H9 (cell line): ENCODE measurements around the gene ITCH. TPM values are rescaled to one million over a fixed set of nuclear protein-coding genes. Genes with fewer than 3 reads are reported as not detected.
A peak's percentile ranks its signal among the peaks of the same experiment; 100 is the strongest.

ENCODE experiments used
- DNase-seq: peaks from one replicate; pipeline ENCODE4 v3.0.0-alpha.2; 2017
- H2AFZ ChIP-seq: one replicate; pipeline ENCODE4 v1.6.1; 2013; ENCODE audit warnings: mild to moderate bottlenecking, low read length, control low read depth, moderate library complexity
- H2AK5ac ChIP-seq: 2 replicates; pipeline ENCODE4 v1.6.1; 2013; ENCODE audit warnings: low read length, control low read depth, mixed read lengths; ENCODE audit not compliant: insufficient read length
- H2BK120ac ChIP-seq: one replicate; pipeline ENCODE4 v1.6.1; 2013; ENCODE audit warnings: low read depth, mild to moderate bottlenecking, low read length, control low read depth, inconsistent platforms; ENCODE audit not compliant: poor library complexity, severe bottlenecking
- H2BK12ac ChIP-seq: 2 replicates; pipeline ENCODE4 v1.6.1; 2013; ENCODE audit warnings: low read length, control low read depth, mixed read lengths, low read depth; ENCODE audit not compliant: insufficient read length
- H2BK15ac ChIP-seq: 2 replicates; pipeline ENCODE4 v1.6.1; 2013; ENCODE audit warnings: low read depth, low read length, control low read depth
- H2BK20ac ChIP-seq: one replicate; pipeline ENCODE4 v1.6.1; 2013; ENCODE audit warnings: low read depth, mild to moderate bottlenecking, low read length, control low read depth, inconsistent platforms; ENCODE audit not compliant: poor library complexity, severe bottlenecking
- H2BK5ac ChIP-seq: 2 replicates; pipeline ENCODE4 v1.6.1; 2013; ENCODE audit warnings: low read length, control low read depth, mixed read lengths; ENCODE audit not compliant: insufficient read length
- H3K14ac ChIP-seq: 2 replicates; pipeline ENCODE4 v1.6.1; 2013; ENCODE audit warnings: low read length, control low read depth; ENCODE audit not compliant: insufficient read depth
- H3K18ac ChIP-seq: 2 replicates; pipeline ENCODE4 v1.6.1; 2013; ENCODE audit warnings: low read depth, mild to moderate bottlenecking, mixed read lengths, low read length, control low read depth; ENCODE audit not compliant: insufficient read length
- H3K23ac ChIP-seq: 2 replicates; pipeline ENCODE4 v1.6.1; 2013; ENCODE audit warnings: low read length, control low read depth, mixed read lengths, low read depth; ENCODE audit not compliant: insufficient read length
- H3K23me2 ChIP-seq: 2 replicates; pipeline ENCODE4 v1.6.1; 2013; ENCODE audit warnings: low read depth, mild to moderate bottlenecking, mixed read lengths, low read length, control low read depth; ENCODE audit not compliant: insufficient read length, poor library complexity, severe bottlenecking
- H3K27ac ChIP-seq: 2 replicates; pipeline ENCODE4 v1.5.1; 2013; ENCODE audit warnings: low read length, control low read depth, mixed read lengths, low read depth; ENCODE audit not compliant: insufficient read length
- H3K27me3 ChIP-seq: 2 replicates; pipeline ENCODE4 v1.6.1; 2013; ENCODE audit warnings: low read length, control low read depth, inconsistent platforms; ENCODE audit not compliant: insufficient read depth
- H3K4ac ChIP-seq: 2 replicates; pipeline ENCODE4 v1.6.1; 2013; ENCODE audit warnings: low read depth, mild to moderate bottlenecking, control low read depth, inconsistent platforms, low read length, moderate library complexity
- H3K4me1 ChIP-seq: 2 replicates; pipeline ENCODE4 v1.6.1; 2013; ENCODE audit warnings: low read length, control low read depth, inconsistent platforms; ENCODE audit not compliant: insufficient read depth
- H3K4me2 ChIP-seq: 2 replicates; pipeline ENCODE4 v1.6.1; 2013; ENCODE audit warnings: low read length, control low read depth, mixed read lengths; ENCODE audit not compliant: insufficient read length, insufficient read depth
- H3K56ac ChIP-seq: 2 replicates; pipeline ENCODE4 v1.6.1; 2013; ENCODE audit warnings: low read depth, mild to moderate bottlenecking, mixed read lengths, low read length, control low read depth; ENCODE audit not compliant: insufficient read length
- H3K79me1 ChIP-seq: 2 replicates; pipeline ENCODE4 v1.6.1; 2013; ENCODE audit warnings: low read depth, mild to moderate bottlenecking, moderate library complexity, low read length, control low read depth, inconsistent platforms; ENCODE audit not compliant: insufficient read depth, poor library complexity, severe bottlenecking
- H3K79me2 ChIP-seq: 2 replicates; pipeline ENCODE4 v1.6.1; 2013; ENCODE audit warnings: low read length, control low read depth, inconsistent platforms; ENCODE audit not compliant: insufficient read depth
- H3K9ac ChIP-seq: 2 replicates; pipeline ENCODE4 v1.6.1; 2013; ENCODE audit warnings: low read length, control low read depth, mixed read lengths; ENCODE audit not compliant: insufficient read length; ENCODE audit errors: extremely low read depth
- H3K9me3 ChIP-seq: one replicate; pipeline ENCODE4 v1.6.1; 2013; ENCODE audit warnings: low read depth, low read length, inconsistent platforms; ENCODE audit not compliant: control insufficient read depth
- H3T11ph ChIP-seq: one replicate; pipeline ENCODE4 v1.6.1; 2013; ENCODE audit warnings: mild to moderate bottlenecking, low read length, control low read depth, inconsistent platforms
- H4K20me1 ChIP-seq: one replicate; pipeline ENCODE4 v1.6.1; 2013; ENCODE audit not compliant: control insufficient read depth, insufficient read length, insufficient read depth
- H4K5ac ChIP-seq: 2 replicates; pipeline ENCODE4 v1.6.1; 2013; ENCODE audit warnings: low read depth, mild to moderate bottlenecking, mixed read lengths, low read length, control low read depth; ENCODE audit not compliant: insufficient read length
- H4K8ac ChIP-seq: replicated peaks from 2 replicates; pipeline ENCODE4 v1.6.1; 2013; ENCODE audit warnings: low read length, control low read depth, mixed read lengths, low read depth; ENCODE audit not compliant: insufficient read length
- H4K91ac ChIP-seq: 2 replicates; pipeline ENCODE4 v1.6.1; 2013; ENCODE audit warnings: low read depth, mild to moderate bottlenecking, moderate library complexity, mixed read lengths, low read length, control low read depth; ENCODE audit not compliant: insufficient read length
- H3K27ac Mint-ChIP-seq, 3 experiments: 2 replicates in 2 of 3; 3 replicates in 1 of 3; pipeline ENCODE4 v1.8.0; 2020 to 2021; ENCODE audit warnings: mixed read lengths in 3 of 3, mild to moderate bottlenecking in 1 of 3, moderate library complexity in 1 of 3
- H3K27me3 Mint-ChIP-seq: 2 replicates; pipeline ENCODE4 v1.8.0; 2021; ENCODE audit warnings: low read depth, mild to moderate bottlenecking, moderate library complexity, mixed read lengths
- H3K36me3 Mint-ChIP-seq, 3 experiments: 2 replicates in 2 of 3; 3 replicates in 1 of 3; pipeline ENCODE4 v1.8.0; 2020 to 2021; ENCODE audit warnings: low read depth in 3 of 3, mixed read lengths in 3 of 3; ENCODE audit not compliant: insufficient read depth in 1 of 3
- H3K4me1 Mint-ChIP-seq, 2 experiments: 2 replicates each; pipeline ENCODE4 v1.8.0; 2020; ENCODE audit warnings: mixed read lengths in 2 of 2
- H3K4me3 Mint-ChIP-seq, 2 experiments: 2 replicates in 1 of 2; 3 replicates in 1 of 2; pipeline ENCODE4 v1.8.0; 2020 to 2021; ENCODE audit warnings: mild to moderate bottlenecking in 2 of 2, mixed read lengths in 2 of 2, moderate library complexity in 1 of 2
- H3K9me3 Mint-ChIP-seq, 2 experiments: 2 replicates in 1 of 2; 3 replicates in 1 of 2; pipeline ENCODE4 v1.8.0; 2020; ENCODE audit warnings: mild to moderate bottlenecking in 2 of 2, mixed read lengths in 2 of 2, moderate library complexity in 1 of 2
- WGBS: extraction: QIAGEN DNeasy Blood & Tissue Kit; methylation state at CpG from one replicate; pipeline ENCODE4 v1.1.7; 2013; ENCODE audit warnings: missing lambda C conversion rate, low lambda C conversion rate, mixed read lengths; ENCODE audit not compliant: insufficient read length; ENCODE audit errors: extremely low coverage; 5-methylcytosine and 5-hydroxymethylcytosine counted together
- total RNA-seq: library from RNA; stranded (reverse); gene quantifications from 2 replicates; pipeline ENCODE4 v1.2.1, GENCODE V29; 2021
- TF ChIP-seq, protein P1 (sequence below): fragments of 200-600 bp; sonication (generic); conservative IDR thresholded peaks from 3 replicates; pipeline ENCODE4 v1.8.0; 2021; ENCODE audit warnings: antibody characterized with exemption, mild to moderate bottlenecking

Gene ITCH
- total RNA-seq, 1 experiment from 2014 or later = 55.9 TPM

DNA sequence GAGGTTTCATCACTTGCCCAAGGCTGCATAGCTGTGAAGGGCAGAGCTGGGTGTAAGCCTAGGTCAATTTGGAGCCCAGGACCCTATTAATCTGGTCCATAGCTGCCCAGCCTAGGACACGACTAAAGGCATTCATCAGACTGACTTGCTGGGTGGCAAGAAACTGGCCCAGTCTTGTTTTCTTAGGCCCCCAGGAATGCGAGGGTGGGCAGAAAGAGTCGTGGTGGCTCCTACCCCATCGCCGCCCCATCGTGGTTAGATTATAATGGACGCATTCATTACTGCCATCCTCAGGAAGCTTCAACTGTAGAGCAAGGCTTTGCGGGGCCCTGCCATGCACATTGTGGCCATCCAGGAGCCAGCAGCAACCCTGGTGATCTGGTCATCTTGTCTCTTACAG, 169.2 kb downstream of the ITCH start:
- no peak overlapping the region for H3K14ac ChIP-seq
- H3T11ph ChIP-seq = no peak overlapping the region
- no peak overlapping the region for H3K9ac ChIP-seq
- H3K4me3 Mint-ChIP-seq = no peak overlapping the region
- no peak overlapping the region for H4K8ac ChIP-seq
- no peak overlapping the region for H2BK20ac ChIP-seq
- peaks cover 31 to 82% (median 59%) of the 10 kb centered on the region in 3 experiments; a peak in 6 of 7 replicates for H3K36me3 Mint-ChIP-seq
- no peaks in the 10 kb centered on the region for H3K4me1 Mint-ChIP-seq
- H2AFZ ChIP-seq = no peak overlapping the region
- no CpG with 5 or more reads among the region's 8 CpGs for WGBS
- H3K4me1 ChIP-seq = no peaks in the 10 kb centered on the region
- H3K56ac ChIP-seq = no peak overlapping the region
- H3K27ac ChIP-seq = no peak overlapping the region
- H3K4ac ChIP-seq = no peak overlapping the region
- no peaks in the 10 kb centered on the region for H3K27me3 Mint-ChIP-seq
- no peaks in the 10 kb centered on the region for H3K9me3 ChIP-seq
- H2BK5ac ChIP-seq = no peak overlapping the region
- H4K5ac ChIP-seq = no peak overlapping the region
- H4K20me1 ChIP-seq = no peaks in the 10 kb centered on the region
- H3K23ac ChIP-seq = no peak overlapping the region
- no peak overlapping the region for H3K4me2 ChIP-seq
- no peak overlapping the region for H2AK5ac ChIP-seq
- H3K79me1 ChIP-seq = no peaks in the 10 kb centered on the region
- no peak overlapping the region for H4K91ac ChIP-seq
- H2BK15ac ChIP-seq = no peak overlapping the region
- TF ChIP-seq, protein P1, sequence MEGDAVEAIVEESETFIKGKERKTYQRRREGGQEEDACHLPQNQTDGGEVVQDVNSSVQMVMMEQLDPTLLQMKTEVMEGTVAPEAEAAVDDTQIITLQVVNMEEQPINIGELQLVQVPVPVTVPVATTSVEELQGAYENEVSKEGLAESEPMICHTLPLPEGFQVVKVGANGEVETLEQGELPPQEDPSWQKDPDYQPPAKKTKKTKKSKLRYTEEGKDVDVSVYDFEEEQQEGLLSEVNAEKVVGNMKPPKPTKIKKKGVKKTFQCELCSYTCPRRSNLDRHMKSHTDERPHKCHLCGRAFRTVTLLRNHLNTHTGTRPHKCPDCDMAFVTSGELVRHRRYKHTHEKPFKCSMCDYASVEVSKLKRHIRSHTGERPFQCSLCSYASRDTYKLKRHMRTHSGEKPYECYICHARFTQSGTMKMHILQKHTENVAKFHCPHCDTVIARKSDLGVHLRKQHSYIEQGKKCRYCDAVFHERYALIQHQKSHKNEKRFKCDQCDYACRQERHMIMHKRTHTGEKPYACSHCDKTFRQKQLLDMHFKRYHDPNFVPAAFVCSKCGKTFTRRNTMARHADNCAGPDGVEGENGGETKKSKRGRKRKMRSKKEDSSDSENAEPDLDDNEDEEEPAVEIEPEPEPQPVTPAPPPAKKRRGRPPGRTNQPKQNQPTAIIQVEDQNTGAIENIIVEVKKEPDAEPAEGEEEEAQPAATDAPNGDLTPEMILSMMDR = no peak
- H3K18ac ChIP-seq = no peak overlapping the region
- H3K27ac Mint-ChIP-seq = peak overlapping the region in 1 of 3 experiments; percentile 4; a peak in 1 of 7 replicates
- no peak overlapping the region for H2BK120ac ChIP-seq
- no peaks in the 10 kb centered on the region for H3K23me2 ChIP-seq
- no peaks in the 10 kb centered on the region for H3K9me3 Mint-ChIP-seq
- no peaks in the 10 kb centered on the region for H3K27me3 ChIP-seq
- no peaks in the 10 kb centered on the region for H3K79me2 ChIP-seq
- no peak for DNase-seq
- no peak overlapping the region for H2BK12ac ChIP-seq
